ENCODE measurements around the gene HMG20A. TPM values are rescaled to one million over a fixed set of nuclear protein-coding genes. Genes with fewer than 3 reads are reported as not detected.

Gene HMG20A
- total RNA-seq, 1 experiment from 2014 or later = 60.2 TPM

- Histone ChIP-seq H3K79me2 (ENCODE audit: insufficient read depth, low read length) (peaks cover 17% of the 10 kb centered on the region; the same call in 1 of the 2 replicates), H3T11ph (ENCODE audit: low read length) (no peak overlapping the region), H3K9ac (ENCODE audit: extremely low read depth, insufficient read length, low read length) (peak overlapping the region; percentile 52), H4K5ac (ENCODE audit: insufficient read length, low read depth, low read length) (no peak overlapping the region), H3K18ac (ENCODE audit: insufficient read length, low read depth, low read length) (no peak overlapping the region), H3K4ac (ENCODE audit: low read depth, low read length) (no peak overlapping the region), H2BK5ac (ENCODE audit: insufficient read length, low read length) (no peak overlapping the region), H2AFZ (ENCODE audit: low read length) (no peak overlapping the region), H2BK15ac (ENCODE audit: low read depth, low read length) (no peak overlapping the region), H3K9me3 (ENCODE audit: control insufficient read depth, low read depth, low read length) (no peaks in the 10 kb centered on the region), H3K27ac (ENCODE audit: insufficient read length, low read depth, low read length) (no peak overlapping the region), H3K56ac (ENCODE audit: insufficient read length, low read depth, low read length) (peak overlapping the region; percentile 26), H3K4me2 (ENCODE audit: insufficient read depth, insufficient read length, low read length) (peak overlapping the region; percentile 94), H3K23ac (ENCODE audit: insufficient read length, low read depth, low read length) (no peak overlapping the region), H4K20me1 (ENCODE audit: control insufficient read depth, insufficient read depth, insufficient read length) (no peaks in the 10 kb centered on the region), H4K91ac (ENCODE audit: insufficient read length, low read depth, low read length) (no peak overlapping the region), H3K79me1 (ENCODE audit: insufficient read depth, low read depth, low read length, poor library complexity, severe bottlenecking) (peaks cover 3% of the 10 kb centered on the region), H2BK20ac (ENCODE audit: low read depth, low read length, poor library complexity, severe bottlenecking) (no peak overlapping the region), H2AK5ac (ENCODE audit: insufficient read length, low read length) (no peak overlapping the region), H2BK120ac (ENCODE audit: low read depth, low read length, poor library complexity, severe bottlenecking) (no peak overlapping the region), H3K14ac (ENCODE audit: insufficient read depth, low read length) (no peak overlapping the region), H3K4me1 (ENCODE audit: insufficient read depth, low read length) (peaks cover 12% of the 10 kb centered on the region; the same call in 1 of the 2 replicates), H4K8ac (replicated peaks; ENCODE audit: insufficient read length, low read depth, low read length) (no peak overlapping the region), H2BK12ac (ENCODE audit: insufficient read length, low read depth, low read length) (no peak overlapping the region), H3K23me2 (ENCODE audit: insufficient read length, low read depth, low read length, poor library complexity, severe bottlenecking) (peaks cover 10% of the 10 kb centered on the region), H3K27me3 (ENCODE audit: insufficient read depth, low read length) (no peaks in the 10 kb centered on the region)
- H3K27me3 Mint-ChIP-seq (ENCODE audit: low read depth) = peaks cover 18% of the 10 kb centered on the region
- H3K36me3 Mint-ChIP-seq (ENCODE audit: insufficient read depth in 1 of 3, low read depth in 3 of 3) = 0 out of 7 replicates have a peak, but pooled peaks cover 0 to 3% (median 0%) of the 10 kb centered on the region in 3 experiments
- WGBS (ENCODE audit: extremely low coverage, insufficient read length, low lambda C conversion rate) = no CpG with 5 or more reads among the region's 3 CpGs
- TF ChIP-seq CTCF (conservative IDR thresholded peaks at IDR 0.05) = no peak
- H3K27ac Mint-ChIP-seq = peak overlapping the region; percentile 98 to 99 (median 99)
- no peak for DNase-seq
- peak overlapping the region; percentile 87 to 92 for H3K4me3 Mint-ChIP-seq
- H3K4me1 Mint-ChIP-seq = peaks cover 29 to 39% of the 10 kb centered on the region in 2 experiments
- peaks cover 0 to 3% of the 10 kb centered on the region in 2 experiments; a peak in 1 of 5 replicates for H3K9me3 Mint-ChIP-seq
These were observed 647 bp downstream of the HMG20A start for GRCh38 chr15:77421370-77421700.

Measured in H9 (cell line).